Activated T-helper 17 cell treated with anti-CD3 and anti-CD28 coated beads, Interleukin-2, amount 50 U/mL, for 72 hours (primary cell): ENCODE measurements around the gene TMEM132C. TPM values are rescaled to one million over a fixed set of nuclear protein-coding genes. Genes with fewer than 3 reads are reported as not detected.

ENCODE experiments used
- ATAC-seq: fragments of 150-1000 bp; cut with Tn5 transposase; replicated peaks from 2 replicates; pipeline ENCODE4 v1.10.0; 2021; ENCODE audit warnings: mild to moderate bottlenecking, moderate library complexity
- H3K27ac Mint-ChIP-seq: one replicate; pipeline ENCODE4 v1.8.0; 2022; ENCODE audit warnings: mixed read lengths
- H3K27me3 Mint-ChIP-seq: one replicate; pipeline ENCODE4 v1.8.0; 2022; ENCODE audit warnings: mixed read lengths
- H3K36me3 Mint-ChIP-seq: one replicate; pipeline ENCODE4 v1.8.0; 2022; ENCODE audit warnings: low read depth, mild to moderate bottlenecking, mixed read lengths
- H3K4me1 Mint-ChIP-seq: one replicate; pipeline ENCODE4 v1.8.0; 2022; ENCODE audit warnings: mixed read lengths
- H3K4me3 Mint-ChIP-seq: one replicate; pipeline ENCODE4 v1.8.0; 2022; ENCODE audit warnings: mild to moderate bottlenecking, mixed read lengths
- H3K9me3 Mint-ChIP-seq: one replicate; pipeline ENCODE4 v1.8.0; 2022; ENCODE audit warnings: mixed read lengths
- total RNA-seq, 2 donors: library from RNA; stranded (reverse); gene quantifications; one replicate each; pipeline ENCODE4 v1.2.3, GENCODE V29; 2022

TMEM132C gene
- total RNA-seq, 2 donors from 2014 or later: not detected

DNA sequence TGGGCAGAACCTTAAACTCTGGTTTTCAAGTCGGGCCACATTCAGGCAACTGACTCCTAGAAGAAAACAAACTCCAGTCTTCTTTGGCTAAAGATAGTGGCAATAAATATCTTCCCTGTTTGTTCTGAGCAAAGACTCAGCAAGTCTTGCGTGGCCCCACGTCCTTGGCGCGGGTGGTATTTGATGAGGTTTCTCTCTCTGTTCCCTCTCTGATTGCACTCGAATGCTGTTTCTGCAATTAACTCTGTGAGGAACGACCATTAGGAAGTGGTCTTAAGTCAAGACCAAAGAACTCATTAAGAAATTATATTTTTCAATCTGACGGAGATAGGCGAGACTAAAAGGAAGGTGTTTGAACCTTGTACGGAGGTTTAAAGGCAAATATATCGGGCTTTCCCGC is 177.6 kb downstream of the TMEM132C start:
- Mint-ChIP-seq H3K27ac (no peak overlapping the region), H3K4me1 (no peaks in the 10 kb centered on the region), H3K27me3 (no peaks in the 10 kb centered on the region), H3K4me3 (no peak overlapping the region), H3K9me3 (peaks cover 2% of the 10 kb centered on the region), H3K36me3 (no peaks in the 10 kb centered on the region)
- no peak for ATAC-seq

DNA sequence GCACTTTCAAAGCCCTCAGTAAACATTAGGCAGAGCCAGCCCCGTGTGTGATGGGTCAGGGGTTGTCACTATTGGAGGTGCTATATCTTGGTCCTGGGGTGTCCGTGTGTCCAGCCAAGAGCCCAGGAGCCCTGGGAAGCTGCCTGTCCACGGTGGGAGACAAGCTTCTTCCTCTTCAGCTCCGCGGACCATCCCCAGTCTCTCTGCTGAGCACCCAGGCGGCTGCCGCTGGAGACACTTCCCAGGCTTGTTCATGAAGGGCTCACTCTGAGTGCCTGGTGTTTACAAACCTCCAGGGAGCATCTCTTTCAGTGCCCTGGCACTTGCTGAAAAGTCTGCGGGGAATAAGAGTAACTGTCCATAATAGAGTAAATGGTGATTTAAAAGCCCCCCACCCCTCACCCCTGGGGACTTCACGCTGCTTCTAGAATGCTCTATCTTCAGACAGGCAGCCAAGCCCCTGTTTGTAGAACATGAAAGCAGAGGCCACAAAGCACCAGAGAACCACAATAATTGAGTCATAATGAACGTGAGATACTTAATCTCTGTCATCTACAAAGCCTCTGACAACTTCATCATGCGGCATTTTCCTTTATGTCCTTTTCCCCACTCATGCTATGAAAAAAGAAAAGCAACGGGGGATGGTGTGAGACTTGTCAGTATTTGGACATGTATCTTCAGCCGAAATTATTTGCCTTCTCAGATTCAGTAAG is 178.6 kb downstream of the TMEM132C start:
- no peak overlapping the region for H3K4me3 Mint-ChIP-seq
- ATAC-seq: no peak
- no peaks in the 10 kb centered on the region for H3K27me3 Mint-ChIP-seq
- H3K36me3 Mint-ChIP-seq: no peaks in the 10 kb centered on the region
- no peaks in the 10 kb centered on the region for H3K9me3 Mint-ChIP-seq
- no peak overlapping the region for H3K27ac Mint-ChIP-seq
- no peaks in the 10 kb centered on the region for H3K4me1 Mint-ChIP-seq

DNA sequence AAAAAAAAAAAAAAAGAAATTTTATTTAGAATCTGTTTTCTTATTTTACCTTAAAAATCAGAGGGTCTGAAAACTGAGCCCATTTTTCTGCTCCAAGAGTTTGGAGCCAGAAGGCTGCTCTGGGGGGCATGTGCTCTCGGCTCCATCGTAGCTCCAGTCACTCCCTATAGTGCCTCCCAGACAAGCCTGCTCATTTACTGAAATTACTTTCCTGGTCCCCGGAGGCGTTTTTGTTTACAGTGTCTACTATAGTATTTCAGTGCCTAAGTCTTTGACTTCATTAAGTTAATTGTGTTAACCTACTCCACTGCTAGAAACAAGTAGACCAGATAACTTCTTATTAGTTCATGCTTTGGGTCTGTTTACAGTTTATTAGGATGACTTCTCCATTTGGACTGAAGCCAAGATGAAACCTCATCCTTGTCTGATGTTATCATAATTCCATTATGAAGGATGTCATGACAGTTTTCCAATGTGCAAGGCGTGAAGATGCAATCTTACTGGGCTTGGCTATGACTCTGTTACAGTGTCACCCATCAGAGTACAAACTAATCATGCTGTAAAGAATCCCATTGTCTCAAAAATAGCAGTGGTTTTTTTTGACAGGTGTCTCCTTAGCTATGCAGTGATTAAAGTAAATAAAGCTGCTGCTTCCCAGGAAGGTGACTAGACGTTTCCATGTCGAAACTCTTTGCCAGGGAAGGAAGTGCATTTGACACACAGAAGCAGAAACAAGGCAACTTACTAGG is 182.3 kb downstream of the TMEM132C start:
- no peaks in the 10 kb centered on the region for H3K27me3 Mint-ChIP-seq
- H3K9me3 Mint-ChIP-seq: no peaks in the 10 kb centered on the region
- no peaks in the 10 kb centered on the region for H3K36me3 Mint-ChIP-seq
- H3K4me1 Mint-ChIP-seq: no peaks in the 10 kb centered on the region
- no peak overlapping the region for H3K27ac Mint-ChIP-seq
- H3K4me3 Mint-ChIP-seq: no peak overlapping the region
- ATAC-seq: no peak

DNA sequence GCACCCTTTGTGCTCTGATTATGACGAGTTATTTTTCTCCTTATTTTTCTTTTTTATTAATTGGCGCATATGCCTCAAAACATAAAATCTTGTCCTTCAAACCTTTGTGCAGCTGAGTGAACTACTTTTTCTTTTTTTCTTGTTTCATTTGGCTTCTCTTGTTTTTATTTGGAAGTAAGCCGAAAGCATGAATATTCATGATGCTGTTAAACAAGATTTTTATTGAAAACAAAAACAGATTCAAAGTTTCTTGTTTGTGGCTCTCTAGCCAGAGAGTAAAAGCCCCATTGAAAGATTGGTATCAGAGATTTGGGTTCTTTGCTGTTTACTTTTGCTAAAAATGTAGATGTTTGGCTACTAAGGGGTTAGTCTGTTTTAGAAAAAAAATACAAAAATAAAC is 183.8 kb downstream of the TMEM132C start:
- Mint-ChIP-seq H3K9me3 (peaks cover 3% of the 10 kb centered on the region), H3K27ac (no peak overlapping the region), H3K4me3 (no peak overlapping the region), H3K36me3 (no peaks in the 10 kb centered on the region), H3K27me3 (no peaks in the 10 kb centered on the region), H3K4me1 (no peaks in the 10 kb centered on the region)
- no peak for ATAC-seq

DNA sequence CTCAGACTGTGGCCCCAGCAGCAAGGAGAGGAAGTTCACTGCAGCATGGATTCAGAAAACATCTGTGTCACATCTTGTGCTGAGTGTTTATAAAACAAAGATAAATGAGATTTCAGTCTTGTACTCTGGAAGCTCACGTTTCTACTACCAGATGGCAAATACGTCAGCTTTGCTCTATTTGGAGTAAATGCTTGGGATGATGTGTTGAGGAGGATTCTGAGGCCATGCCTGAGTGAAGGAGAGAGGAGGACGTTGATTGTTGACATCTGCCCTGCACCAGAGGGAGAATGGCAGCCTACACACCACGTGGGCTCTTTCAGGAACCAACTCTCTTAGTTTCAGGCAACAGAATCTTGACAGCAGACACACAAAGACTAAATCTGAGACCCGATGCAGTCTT is 188.9 kb downstream of the TMEM132C start:
- peaks cover 6% of the 10 kb centered on the region for H3K9me3 Mint-ChIP-seq
- ATAC-seq: no peak
- no peaks in the 10 kb centered on the region for H3K36me3 Mint-ChIP-seq
- H3K27ac Mint-ChIP-seq: no peak overlapping the region
- H3K4me1 Mint-ChIP-seq: no peaks in the 10 kb centered on the region
- H3K27me3 Mint-ChIP-seq: no peaks in the 10 kb centered on the region
- no peak overlapping the region for H3K4me3 Mint-ChIP-seq

DNA sequence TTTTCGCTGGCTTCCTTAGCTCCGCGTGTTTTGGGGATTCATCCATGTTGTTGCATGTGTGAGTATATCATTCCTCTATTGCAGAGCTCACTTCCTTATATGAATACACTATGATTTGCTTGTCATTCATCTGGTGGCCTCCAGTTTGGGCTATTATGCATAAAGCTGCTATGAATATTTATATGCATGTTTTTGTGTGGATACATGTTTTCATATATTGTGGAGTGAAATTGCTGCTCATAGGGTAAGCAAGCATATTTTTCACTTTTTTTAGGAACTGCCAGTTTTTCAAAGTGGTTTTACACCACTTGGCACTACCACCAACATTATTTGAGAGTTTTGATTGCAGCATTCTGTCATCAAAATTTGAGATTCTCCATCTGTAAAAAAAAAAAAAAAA is 190.0 kb downstream of the TMEM132C start:
- no peak overlapping the region for H3K27ac Mint-ChIP-seq
- peaks cover 6% of the 10 kb centered on the region for H3K9me3 Mint-ChIP-seq
- no peaks in the 10 kb centered on the region for H3K4me1 Mint-ChIP-seq
- no peaks in the 10 kb centered on the region for H3K36me3 Mint-ChIP-seq
- H3K4me3 Mint-ChIP-seq: no peak overlapping the region
- no peak for ATAC-seq
- H3K27me3 Mint-ChIP-seq: no peaks in the 10 kb centered on the region

DNA sequence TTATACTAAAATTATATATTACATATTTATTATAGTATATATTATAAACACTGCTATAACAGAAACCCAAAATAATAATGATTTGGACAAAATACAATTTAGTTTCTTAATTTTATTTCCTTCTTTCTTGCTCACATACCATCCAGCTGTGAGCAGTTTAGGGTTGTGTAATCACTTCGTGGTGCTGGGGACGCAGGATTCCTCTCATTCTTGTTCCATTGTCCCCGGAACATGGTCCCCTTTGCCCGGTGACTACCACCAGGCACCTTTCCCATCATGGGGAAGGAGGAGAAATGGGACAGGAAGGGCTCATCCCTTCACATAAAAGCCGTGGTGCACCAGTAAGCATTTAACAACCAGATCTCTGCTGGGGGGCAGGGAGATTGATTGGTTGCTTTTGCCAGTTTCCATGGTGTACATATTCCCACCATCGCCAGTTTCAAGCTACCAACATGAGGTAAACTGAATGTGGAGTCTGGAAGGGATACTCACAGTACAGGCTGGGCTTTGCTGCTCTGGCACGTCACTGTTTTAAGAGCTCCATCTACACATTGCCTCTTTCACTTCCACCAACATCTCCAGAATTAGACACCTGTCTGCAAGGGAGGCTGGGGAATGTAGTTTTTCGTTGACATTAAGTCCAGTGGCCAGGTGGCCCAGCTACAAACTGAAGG is 191.5 kb downstream of the TMEM132C start:
- no peaks in the 10 kb centered on the region for H3K4me1 Mint-ChIP-seq
- H3K36me3 Mint-ChIP-seq: no peaks in the 10 kb centered on the region
- peaks cover 6% of the 10 kb centered on the region for H3K9me3 Mint-ChIP-seq
- ATAC-seq: no peak
- no peaks in the 10 kb centered on the region for H3K27me3 Mint-ChIP-seq
- no peak overlapping the region for H3K27ac Mint-ChIP-seq
- no peak overlapping the region for H3K4me3 Mint-ChIP-seq

DNA sequence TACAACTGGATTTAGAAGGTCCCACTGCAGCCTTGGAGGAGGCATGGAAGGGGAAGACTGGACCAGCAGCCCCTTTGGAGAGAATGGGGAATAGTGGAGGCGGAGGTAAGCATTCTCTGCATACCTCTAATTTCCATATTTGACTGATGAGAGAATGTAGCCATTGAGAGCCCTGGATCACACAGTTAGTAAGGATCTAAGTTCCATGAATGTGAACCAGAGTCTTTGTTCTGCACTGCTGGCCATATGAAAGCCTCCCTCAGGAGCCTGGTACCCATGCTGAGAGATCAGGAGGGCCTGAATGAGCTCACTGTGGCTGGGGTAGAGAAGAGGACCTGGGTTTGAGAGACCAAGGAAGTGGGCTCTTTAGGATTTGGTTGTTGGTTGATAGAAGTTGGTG is 192.1 kb downstream of the TMEM132C start:
- H3K9me3 Mint-ChIP-seq: peaks cover 6% of the 10 kb centered on the region
- no peak overlapping the region for H3K27ac Mint-ChIP-seq
- H3K4me1 Mint-ChIP-seq: no peaks in the 10 kb centered on the region
- no peak overlapping the region for H3K4me3 Mint-ChIP-seq
- ATAC-seq: no peak
- H3K27me3 Mint-ChIP-seq: no peaks in the 10 kb centered on the region
- H3K36me3 Mint-ChIP-seq: no peaks in the 10 kb centered on the region

DNA sequence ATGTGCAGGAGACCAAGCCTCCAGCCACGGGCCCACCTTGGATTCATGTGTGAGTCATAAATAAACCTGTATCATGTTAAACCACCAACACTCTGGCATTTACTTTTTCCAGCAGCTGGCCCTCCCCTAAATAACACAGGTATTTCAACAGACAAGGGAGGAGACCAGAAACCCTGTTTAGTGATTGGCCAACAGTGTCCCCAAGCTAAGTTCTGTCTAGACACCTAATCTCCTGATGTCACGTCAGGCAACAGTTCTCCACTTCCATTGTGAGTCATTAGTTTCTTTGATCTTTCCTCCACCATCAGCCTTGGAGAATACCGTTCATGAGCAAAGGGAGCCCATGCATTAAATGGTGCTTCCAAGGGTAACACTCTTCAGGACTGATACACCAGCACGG is 196.9 kb downstream of the TMEM132C start:
- no peak for ATAC-seq
- no peak overlapping the region for H3K4me3 Mint-ChIP-seq

DNA sequence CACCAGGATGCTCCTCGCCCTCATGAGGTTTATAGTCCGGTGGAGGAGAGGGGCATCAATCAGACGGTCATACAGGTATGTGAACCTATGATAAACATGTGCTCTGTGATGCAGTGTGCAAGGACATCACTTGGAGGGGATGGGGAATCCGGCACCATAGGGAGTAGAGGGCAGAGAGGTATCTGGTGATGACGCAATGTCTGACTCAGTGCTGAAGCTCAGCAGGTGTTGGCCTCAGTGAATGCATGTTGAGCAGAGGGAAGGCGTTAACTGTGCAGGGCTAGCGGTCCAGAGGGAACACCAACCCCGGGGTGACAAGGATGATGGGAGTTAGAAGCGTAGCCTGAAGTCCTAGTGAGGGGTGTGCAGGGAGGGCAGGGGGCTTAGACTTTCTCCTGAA is 200.9 kb downstream of the TMEM132C start:
- ATAC-seq: no peak
- H3K27me3 Mint-ChIP-seq: no peaks in the 10 kb centered on the region
- no peak overlapping the region for H3K27ac Mint-ChIP-seq
- no peak overlapping the region for H3K4me3 Mint-ChIP-seq
- no peaks in the 10 kb centered on the region for H3K4me1 Mint-ChIP-seq
- no peaks in the 10 kb centered on the region for H3K36me3 Mint-ChIP-seq
- H3K9me3 Mint-ChIP-seq: peaks cover 3% of the 10 kb centered on the region

More for the DNA sequence above, 196.9 kb downstream of the TMEM132C start:
- Mint-ChIP-seq H3K9me3 (peaks cover 6% of the 10 kb centered on the region), H3K27me3 (no peaks in the 10 kb centered on the region), H3K27ac (no peak overlapping the region), H3K4me1 (no peaks in the 10 kb centered on the region), H3K36me3 (no peaks in the 10 kb centered on the region)

DNA sequence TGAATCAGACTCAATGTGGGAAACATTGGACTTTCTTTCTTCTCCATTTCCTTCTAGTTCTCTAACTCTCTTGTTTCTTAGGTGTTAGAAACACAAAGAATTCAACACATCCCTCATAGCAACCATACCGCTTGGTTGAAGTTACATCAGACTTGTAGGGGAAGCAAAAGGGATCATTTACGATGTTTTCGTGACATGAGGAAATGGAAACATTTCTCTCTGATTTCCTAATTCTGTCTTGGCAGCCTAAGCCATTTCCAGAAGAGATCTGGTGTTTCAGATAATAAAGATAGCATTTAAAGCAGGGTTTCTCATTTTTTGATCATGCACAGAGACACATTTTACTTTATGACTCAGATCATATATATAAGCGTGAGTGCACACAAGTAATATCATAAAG is 202.0 kb downstream of the TMEM132C start:
- no peak overlapping the region for H3K27ac Mint-ChIP-seq
- H3K4me3 Mint-ChIP-seq: no peak overlapping the region
- peaks cover 12% of the 10 kb centered on the region for H3K9me3 Mint-ChIP-seq
- no peak for ATAC-seq
- no peaks in the 10 kb centered on the region for H3K27me3 Mint-ChIP-seq
- no peaks in the 10 kb centered on the region for H3K36me3 Mint-ChIP-seq
- H3K4me1 Mint-ChIP-seq: no peaks in the 10 kb centered on the region

DNA sequence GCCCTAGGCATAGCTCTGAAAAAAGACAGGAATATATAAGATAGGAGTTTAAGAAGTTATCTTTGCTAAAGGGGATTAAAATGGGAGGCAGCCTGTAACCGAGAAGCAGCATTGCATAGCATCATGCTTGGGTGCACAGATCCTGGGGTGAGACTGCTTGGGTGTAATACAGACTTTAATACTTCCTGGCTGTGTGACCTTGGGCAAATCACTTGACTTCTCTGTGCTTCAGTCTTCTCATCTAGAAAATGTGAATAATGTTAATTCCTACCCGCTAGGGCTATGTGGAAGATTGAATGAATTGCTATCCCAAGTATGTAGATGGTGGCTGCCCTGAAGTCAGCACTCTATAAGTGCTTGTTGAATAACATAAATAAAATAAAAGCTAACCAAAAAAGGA is 204.5 kb downstream of the TMEM132C start:
- no peaks in the 10 kb centered on the region for H3K27me3 Mint-ChIP-seq
- H3K36me3 Mint-ChIP-seq: no peaks in the 10 kb centered on the region
- no peak overlapping the region for H3K4me3 Mint-ChIP-seq
- peaks cover 9% of the 10 kb centered on the region for H3K9me3 Mint-ChIP-seq
- ATAC-seq: no peak
- no peak overlapping the region for H3K27ac Mint-ChIP-seq
- H3K4me1 Mint-ChIP-seq: no peaks in the 10 kb centered on the region

DNA sequence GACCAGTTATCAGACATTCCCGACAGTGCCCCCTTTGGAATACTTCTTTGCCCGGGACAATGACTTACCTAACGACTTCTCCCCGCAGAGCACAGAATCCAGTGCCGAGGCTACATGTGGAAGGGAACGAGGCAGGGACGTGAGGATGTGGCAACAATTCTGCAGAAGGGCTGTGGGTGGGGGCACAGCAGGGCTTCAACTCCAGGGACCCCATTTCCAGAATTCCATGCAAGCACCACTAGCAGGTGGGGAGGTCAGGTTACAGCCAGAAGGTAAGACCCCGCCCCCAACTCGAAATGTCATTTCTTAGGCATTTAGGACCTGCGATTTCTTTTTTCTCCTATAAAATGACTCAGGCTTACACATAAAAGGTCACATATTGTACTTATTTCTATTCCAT is 207.9 kb downstream of the TMEM132C start:
- Mint-ChIP-seq H3K27ac (no peak overlapping the region), H3K27me3 (no peaks in the 10 kb centered on the region), H3K4me3 (no peak overlapping the region), H3K4me1 (no peaks in the 10 kb centered on the region), H3K36me3 (no peaks in the 10 kb centered on the region), H3K9me3 (peaks cover 9% of the 10 kb centered on the region)
- no peak for ATAC-seq

DNA sequence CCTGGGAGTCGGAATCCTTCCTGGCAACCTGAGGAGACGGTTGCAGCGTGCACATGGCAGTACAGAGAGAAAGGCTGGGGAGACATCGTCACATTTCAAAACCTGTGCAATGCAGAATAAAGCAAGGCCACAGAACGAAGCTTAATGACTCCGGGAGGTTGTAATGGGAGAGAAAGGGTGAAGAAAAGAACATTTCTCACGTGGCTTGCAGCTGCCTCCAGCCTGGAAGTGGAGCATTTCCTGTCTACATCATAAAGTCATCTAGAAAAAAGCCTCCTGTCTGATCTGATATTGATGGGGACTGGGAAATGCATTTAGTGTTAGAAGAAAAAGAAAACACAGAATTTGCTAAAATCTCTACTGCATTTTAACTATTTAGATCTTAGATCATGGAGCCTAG is 209.3 kb downstream of the TMEM132C start:
- peaks cover 9% of the 10 kb centered on the region for H3K9me3 Mint-ChIP-seq
- H3K4me3 Mint-ChIP-seq: no peak overlapping the region
- no peaks in the 10 kb centered on the region for H3K4me1 Mint-ChIP-seq
- no peak for ATAC-seq
- H3K36me3 Mint-ChIP-seq: no peaks in the 10 kb centered on the region
- H3K27ac Mint-ChIP-seq: no peak overlapping the region
- no peaks in the 10 kb centered on the region for H3K27me3 Mint-ChIP-seq
